GM18907 (cell line): ENCODE data around the gene MUC6.

Experiments used
- ATAC-seq: cut with Tn5 transposase; IDR thresholded peaks from one replicate; pipeline ENCODE4 v1.9.1; 2021; ENCODE audit warnings: mild to moderate bottlenecking, moderate library complexity; ENCODE audit not compliant: unreplicated experiment

The MUC6 gene

DNA sequence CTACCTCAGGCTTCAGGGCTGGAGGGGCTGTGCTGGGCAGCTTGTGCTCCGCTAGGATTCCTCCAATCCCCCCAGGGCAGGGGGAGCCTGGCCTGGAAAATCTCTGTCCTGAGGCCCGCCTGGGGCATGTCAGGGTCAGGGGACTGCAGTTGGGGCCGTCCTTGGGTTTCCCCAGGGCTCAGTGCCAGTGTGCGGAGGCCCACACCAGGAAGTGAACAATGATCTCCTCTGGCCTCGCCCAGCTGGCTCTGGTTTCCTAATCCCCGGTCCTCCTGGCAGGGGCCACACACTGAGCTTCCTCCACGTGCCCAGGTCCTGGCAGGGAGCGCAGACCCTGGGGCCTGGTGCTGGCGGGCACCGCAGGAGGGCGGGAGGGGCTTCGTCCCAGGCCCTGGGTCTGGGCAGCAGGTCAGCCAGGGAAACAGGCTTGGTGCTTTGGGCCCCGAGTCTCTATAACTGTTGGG lies 36.8 kb upstream of the MUC6 start:
- no peak for ATAC-seq

DNA sequence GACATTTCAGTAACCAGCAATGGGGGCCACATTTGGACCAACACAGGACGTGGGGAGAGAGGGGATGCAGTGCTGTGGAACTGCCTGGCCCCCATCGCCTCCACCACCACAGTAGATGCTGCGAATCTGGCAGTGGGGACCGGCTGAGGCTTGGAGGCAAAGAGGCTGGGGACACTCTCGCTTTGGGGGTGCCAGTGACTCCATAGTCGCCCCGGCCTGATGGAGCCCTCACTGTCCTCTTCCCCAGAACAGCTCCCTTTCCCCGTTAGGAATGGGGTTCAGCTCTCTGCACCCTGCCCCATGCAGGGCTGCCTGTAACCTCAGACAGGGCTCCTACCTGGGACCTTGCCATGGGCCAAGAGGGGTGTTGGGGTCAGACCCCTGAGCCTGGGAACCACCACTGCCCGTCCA lies 36.3 kb upstream of the MUC6 start:
- ATAC-seq: no peak

DNA sequence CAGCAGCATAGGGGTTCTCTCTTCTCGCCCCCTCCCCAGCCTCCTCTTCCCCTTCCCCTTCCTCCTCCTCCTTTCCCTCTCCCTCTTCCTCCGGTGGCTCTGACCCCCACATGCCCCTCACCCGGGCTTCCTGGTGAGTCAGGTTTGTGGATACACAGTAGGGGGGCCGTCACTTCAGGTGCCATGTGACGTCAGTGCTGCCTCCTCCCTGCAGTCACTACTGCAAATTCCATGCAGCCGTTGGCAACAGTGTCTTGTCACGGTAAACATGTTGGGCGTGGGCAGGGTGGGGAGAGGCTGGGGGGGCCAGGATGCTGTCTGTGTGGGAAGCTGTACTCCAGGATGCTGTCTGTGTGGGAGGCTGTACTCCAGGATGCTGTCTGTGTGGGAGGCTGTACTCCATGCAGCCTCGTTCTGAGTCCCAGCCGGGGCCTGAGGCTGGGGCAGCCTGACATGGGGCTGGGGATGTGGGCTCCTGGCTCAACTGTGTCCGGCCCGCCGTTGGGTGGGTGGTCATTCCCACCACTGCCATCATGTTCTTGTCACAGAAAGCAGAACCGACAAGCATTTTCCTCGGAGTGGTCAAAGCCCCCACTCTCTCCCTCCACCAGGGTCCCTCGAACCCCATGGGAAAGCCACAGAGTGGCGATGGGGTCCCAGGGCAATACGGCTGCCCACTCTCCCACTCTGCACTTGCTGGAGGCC lies 35.8 kb upstream of the MUC6 start:
- no peak for ATAC-seq

DNA sequence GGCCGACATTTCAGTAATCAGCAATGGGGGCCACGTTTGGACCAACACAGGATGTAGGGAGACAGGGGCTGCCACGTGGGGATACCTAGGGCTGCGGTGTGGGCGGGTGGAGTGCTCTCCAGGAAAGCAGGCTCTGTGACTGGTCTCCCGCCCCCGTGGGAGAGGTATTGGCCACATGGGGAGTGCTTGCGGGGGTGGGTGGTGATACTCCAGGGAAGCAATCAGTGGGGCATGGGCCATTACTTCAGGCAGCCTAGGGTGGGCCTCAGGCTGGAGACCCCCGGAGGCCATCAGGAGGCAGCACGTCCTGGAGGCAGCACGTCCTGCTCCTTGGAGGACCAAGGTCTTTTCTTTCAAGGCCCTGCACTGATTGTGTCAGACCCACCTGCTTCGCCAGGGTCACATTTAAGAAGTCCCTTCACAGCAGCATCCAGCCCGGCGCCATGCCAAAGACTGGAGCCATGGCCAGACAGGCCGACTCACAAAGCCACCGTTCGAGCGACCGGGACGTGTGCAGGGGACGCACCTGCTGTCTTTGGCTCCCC lies 35.1 kb upstream of the MUC6 start:
- ATAC-seq: no peak

DNA sequence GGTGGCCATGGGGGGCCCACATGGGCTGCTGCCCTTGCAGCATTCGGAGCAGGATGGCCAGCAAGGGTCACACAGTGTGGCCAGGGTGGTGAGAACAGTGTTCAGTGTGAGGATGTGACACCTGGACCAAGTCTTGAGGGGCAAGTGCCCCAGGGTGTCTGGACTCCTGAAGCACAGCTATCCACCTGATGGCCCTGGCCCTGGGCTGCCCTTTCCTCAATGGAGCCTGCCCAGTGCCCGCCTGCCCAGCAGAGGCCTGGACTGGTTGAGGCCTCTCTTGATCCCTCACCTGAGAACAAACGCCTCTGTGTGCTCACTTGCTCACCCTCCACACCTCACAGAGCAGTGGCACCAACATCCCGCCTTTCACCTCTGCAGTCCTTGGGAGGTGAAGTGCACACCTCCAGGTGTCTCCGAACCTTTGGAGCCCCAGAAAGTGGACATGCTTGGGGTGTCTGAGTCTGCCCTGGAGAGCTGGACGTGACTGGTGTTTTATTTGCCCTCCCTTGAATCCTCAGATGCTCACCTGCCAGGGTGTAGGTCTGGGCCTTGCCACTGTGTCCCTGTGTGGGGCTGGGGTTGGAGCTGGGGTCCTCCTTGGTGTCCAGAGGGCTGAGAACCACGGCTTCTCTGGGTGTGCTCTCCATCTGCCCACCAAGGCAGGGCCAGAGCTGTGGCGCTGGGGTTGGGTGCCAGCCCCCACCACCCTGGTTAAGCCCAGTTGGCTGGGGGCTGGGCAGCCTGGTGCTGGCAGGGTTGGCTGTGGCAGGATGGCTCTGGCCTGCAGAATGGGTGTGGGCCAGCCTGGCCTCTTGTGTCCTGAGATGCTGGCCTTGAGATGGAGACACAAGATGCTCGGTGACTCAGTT lies 34.3 kb upstream of the MUC6 start:
- ATAC-seq: no peak

DNA sequence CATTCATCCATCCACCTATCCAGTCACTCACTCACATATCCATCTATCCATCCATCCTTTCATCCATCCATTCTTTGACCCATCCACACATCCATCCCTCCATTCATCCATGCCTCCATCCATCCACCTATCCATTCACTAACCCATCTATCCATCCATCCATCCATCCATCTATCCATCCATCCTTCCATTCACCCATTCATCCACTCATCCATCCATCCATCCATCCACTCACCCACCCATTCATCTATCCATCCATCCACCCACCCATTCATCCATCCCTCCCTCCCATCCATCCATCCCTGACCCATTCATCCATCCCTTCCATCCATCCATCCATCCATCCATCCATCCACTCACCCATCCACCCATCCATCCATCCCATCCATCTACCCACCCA lies 33.2 kb upstream of the MUC6 start:
- no peak for ATAC-seq

DNA sequence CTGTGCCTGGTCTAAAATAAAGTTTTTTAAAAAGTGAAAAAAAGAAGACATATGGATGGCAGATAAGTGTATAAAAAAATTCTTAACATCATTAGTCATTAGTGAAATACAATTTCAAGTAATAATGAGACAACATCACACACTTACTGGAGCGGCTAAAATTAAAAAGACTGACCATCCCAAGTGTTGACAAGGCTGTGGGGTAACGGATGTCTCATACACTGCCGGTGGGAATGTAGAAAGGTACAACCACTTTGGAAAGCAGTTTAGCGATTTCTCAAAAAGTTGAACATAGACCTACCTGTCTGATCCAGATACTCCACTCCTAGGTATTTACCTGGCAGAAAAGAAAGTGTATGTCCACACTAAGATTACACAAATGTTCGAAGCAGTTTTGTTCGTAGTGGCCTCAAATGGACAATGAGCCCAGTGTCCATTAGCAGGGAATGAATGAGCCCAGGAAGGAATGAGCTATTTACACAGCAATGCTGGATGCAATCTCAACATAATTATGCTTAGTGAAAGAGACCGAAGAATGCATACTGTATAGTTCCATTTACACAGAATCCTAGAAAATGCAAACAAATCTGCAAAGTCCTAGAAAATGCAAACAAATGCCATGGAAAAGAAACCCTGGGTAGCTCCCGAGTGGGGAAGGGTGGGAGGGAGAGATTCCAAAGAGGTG lies 31.4 kb upstream of the MUC6 start:
- ATAC-seq: no peak

DNA sequence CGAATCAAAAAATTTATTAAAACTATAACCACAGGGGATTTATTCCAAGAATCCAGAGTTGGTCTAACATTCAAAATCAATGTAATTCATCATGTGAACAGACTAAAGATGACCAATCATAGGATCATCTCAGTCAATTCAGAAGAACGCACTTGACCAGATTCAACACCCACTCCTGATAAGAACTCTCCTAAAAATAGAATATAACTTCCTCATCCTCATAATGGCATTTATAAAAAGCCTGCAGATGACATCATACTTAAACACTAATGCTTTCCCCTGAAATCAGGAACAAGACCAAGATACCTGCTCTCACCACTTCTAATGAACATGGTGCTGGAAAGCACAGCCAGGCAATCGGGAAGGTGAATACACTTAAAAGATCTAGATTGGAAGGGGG lies 27.6 kb upstream of the MUC6 start:
- no peak for ATAC-seq

DNA sequence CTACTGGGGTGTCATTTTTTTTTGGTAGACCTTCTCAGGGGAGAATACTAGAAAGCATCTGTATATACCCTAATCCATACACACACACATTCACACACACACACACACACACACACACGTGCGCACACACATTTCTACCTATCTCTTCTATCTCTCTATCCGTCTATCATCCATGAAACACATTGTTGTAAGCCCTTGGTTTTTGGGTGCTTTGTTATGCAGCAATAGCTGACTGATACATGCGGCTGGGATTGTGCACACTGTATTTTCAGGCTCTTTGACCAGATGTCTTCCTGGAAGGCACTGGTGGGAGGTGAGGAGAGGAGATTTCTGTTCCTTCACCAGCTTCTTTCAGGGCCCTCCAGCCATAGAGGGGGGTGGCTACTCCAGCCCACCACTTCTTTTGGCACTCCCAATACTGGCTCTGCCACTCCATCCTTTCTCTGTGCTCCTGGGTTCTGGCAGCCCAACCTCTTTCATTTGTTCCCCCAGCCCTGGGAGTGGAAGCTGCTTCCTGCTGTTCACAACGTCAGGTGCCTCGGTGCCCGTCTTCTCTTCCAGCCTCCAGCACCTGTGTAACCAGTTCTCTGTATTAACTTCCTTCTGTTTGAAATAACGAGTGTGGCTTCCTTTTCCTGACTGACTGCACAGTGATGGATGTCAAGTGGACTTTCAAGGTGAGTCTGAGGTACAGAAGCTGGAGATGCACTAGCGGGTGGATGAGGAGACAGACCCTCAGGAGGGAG lies 25.7 kb upstream of the MUC6 start:
- no peak for ATAC-seq

DNA sequence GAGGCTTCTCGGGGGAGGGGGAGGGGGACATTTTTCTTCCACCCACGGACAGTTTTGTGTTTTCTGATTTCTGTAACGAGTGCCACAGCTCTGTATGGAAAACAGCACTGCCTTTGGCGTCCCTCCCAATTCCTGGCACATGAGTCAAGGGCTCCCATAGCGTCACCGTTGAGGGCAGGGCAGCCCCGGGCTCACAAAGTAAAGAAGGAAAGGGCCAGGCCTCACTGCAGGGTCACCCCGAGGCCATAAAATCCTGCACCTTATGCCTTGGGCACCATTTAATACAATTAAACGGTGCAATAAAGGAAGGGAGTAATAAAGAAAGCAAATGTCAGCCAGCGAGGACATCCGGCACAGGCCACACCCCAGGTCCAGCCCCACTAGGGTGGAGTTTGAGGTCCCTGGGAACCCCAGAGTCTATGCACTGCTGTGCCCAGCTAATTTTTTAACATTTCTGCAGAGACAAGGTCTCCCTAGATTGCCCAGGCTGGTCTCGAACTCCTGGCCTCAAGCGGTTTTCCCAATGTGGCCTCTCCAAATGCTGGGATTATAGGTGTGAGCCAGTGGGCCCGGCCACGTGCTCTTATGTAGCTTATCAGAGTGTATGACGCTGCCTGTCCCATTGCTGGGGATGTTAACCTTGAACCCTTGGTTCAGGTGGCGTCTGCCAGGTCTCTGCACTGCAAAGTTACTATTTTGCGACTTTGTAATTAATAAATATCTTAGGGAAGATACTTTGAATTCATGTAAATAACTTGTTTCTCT lies 24.5 kb upstream of the MUC6 start:
- no peak for ATAC-seq

DNA sequence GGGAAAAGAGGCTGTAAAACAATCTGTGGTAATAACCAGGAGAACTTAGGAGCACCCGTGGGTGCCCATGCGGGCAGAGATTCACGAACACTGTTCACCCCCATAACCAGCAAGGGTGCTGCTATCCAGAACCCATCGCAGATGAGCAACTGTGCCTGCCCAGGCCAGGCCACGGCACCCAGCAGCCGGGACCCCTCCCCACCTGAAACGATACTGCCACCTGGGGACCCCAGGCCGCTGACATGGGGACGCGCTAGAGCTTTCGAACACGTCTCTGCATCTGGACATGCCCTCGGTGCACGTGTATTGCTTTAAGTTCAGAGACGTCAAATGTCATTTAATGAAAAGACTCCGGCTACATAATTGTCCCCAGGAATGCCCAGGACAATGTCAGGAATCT lies 23.9 kb upstream of the MUC6 start:
- no peak for ATAC-seq

DNA sequence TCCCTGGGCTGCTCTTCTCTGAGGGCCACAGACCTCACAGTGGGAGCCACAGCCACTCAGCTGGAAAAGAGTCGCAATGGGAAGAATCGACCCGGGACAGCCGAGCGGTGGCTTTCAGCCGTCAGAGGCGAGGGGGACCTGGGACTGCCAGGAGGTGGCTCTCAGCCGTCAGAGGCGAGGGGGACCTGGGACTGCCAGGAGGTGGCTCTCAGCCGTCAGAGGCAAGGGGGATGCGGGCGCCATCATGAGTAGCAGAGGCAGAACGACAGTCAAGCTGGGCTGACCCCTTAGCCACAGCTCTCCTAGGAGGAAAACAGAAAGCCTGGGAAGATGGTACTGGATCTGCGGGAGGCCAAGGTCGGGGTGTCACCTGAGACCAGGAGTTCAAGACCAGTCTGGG lies 23.2 kb upstream of the MUC6 start:
- ATAC-seq: no peak

DNA sequence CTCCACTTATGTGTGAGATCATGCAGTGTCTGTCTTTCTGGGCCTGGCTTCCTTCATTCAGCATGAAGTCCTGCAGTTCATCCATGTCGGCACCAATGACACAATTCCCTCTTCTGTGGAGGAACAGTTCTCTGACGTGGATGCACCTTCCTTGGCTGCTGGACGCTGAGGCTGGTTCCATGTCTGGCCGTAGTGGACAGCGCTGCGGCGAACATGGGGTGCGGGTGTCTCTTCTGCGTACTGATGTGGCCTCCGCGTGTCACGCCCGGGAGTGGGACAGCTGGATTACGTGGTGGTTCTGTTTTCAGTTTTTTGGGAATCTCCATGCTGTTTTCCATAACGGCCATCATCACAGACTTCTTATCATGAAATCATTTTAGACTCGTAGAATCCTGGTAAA lies 21.3 kb upstream of the MUC6 start:
- no peak for ATAC-seq

DNA sequence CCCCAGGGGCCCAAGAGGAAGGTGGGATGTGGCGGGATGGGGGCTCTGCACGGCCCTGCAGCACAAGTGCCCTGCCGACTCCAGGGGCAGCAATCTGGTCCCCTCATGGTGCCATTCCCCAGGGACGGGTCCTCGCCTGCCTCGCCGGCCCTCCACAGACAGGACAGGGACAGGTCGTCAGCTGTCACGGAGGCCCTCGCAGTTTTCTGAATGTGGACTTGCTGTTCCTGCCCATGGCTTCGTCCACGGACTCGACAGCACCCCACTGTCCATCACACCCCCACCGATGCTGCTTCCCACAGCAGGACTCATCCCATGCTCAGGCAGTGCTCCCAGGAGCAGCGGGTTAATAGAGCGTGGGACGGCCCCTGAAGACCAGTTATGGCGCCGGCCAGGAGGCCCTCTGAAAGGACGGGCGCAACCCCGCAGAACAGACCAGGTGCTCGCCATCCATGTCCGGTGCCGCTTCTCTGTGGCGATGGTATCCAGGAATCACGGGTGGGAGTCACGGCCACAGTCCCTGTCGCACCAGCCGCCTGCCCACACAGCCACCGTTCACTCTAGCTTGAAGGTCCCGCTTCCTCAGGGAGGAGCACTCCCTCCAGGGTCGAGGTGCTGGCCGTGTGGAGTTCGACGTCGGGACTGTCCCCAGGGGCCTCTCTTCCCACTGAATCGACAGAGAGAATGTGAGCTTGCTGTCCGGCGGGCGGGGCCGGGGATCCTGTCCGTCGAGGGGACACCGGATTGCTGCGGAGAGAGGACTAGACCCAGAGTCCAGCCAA lies 19.7 kb upstream of the MUC6 start:
- ATAC-seq: no peak

DNA sequence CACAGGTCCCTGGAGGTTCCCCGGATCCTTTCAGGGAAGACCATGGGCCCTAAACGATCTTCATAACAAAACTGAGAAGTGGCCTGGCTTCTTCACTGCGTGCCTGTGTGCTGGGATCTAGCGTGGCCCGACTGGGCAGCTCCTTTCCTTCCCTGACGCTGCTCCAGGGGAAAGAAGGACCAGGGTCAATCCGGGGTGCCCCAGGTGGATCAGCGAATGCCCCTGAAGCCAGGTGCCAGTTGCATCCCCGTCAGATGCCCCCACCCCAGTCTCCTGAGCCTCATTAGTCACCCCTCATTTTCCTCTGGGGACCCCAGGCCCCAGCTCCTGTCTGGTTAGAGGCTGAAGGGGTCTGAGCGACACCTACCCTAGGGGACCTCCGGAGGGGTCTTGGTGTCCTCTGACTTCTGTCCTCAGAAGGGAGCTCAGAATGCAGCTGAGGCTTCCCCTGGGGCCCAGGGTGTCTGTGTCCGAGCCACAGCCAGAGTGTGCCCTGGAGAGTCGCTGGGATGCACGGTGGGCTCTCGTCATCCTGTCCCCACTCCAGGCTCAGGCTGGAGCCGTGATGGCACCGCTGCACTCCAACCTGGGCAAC lies 18.7 kb upstream of the MUC6 start:
- ATAC-seq: no peak

DNA sequence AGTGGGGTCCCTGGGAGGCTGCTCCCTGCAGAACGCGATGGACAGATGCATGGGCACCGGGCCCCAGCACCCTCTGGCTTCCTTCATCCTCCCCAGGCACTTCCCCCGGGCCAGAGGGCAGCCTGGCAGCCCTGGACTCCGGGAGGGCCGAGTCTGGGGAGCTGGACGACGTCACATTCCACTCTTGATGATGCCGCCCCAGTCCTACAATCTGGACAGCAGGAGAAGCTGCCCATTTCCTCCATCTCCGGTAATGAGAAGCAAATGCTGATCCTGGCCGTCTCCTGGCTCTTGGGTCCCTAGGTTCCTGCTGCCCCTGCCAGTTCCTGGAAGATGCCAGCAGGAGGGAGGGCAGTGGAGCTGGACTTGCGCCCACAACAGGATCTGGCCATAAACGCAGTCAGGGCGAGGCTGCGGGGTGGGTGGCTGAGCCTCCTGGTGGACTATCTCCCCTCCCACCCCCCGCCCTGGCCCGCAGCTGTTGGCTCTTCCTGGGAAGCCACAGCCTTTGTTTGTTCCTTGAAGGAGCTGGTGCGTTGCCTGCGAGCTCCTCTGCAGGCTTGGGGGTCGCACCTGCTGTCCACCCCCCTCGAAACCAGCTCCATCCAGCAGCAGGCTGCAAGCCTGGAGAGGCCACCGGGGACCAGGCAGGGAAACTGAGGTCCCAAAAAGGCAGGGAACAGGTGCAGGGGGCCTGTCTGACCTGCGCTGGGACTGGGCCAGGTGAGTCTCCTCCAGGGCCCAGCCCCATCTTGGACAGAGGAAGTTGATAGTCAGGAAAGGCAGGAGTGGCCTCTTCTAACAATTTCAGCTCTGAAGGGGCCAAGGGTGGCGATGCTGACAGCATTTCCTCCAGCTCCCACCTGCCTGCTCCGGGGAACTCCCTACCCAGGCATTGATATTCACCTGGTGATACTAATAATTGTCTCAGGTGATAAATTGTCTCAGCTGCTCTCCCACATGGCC lies 17.9 kb upstream of the MUC6 start:
- no peak for ATAC-seq

DNA sequence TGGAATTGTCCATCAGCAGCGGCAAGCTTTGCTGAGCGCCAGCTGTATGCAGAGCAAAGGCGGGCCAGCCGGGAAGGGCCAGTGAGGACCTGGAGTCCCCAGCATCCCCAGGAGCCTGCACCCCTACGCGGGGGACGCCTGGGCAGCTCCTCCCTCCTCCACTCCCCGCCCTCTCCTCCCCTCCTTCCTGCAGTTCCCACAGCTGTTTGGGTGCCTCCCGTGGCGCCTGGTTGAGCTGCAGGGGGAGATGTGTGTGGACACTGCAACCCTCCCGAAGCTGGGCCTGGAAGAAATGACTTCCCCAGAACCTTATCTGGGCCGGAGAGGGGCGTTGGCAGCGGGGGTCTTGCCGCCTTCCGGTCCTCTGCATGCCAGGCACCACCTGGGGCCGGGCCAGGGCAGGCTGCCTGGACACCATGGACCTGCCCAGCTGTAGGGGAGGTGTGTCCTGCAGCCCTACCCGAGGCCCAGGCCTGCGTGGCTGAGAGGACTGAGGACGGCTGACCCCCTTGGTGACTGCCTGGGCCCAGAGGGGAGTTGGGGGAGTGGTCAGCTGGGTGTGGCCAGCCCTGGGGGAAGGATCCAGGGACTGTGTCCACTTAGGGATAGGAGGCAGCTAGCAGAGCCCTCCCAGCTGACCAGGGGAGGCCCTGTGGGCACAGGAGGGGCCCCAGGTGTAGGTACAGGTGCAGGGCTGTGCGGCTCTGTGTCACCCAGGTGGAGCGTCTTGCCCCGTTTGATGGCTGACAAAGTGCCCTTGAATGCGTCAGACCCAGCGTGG lies 16.8 kb upstream of the MUC6 start:
- ATAC-seq: no peak
